ENCODE data around the gene PPP1R37. TPM values are rescaled to one million over a fixed set of nuclear protein-coding genes. Genes with fewer than 3 reads are reported as not detected.

PPP1R37 gene
- total RNA-seq, 1 donor from 2014 or later, result 23.8 TPM

DNA sequence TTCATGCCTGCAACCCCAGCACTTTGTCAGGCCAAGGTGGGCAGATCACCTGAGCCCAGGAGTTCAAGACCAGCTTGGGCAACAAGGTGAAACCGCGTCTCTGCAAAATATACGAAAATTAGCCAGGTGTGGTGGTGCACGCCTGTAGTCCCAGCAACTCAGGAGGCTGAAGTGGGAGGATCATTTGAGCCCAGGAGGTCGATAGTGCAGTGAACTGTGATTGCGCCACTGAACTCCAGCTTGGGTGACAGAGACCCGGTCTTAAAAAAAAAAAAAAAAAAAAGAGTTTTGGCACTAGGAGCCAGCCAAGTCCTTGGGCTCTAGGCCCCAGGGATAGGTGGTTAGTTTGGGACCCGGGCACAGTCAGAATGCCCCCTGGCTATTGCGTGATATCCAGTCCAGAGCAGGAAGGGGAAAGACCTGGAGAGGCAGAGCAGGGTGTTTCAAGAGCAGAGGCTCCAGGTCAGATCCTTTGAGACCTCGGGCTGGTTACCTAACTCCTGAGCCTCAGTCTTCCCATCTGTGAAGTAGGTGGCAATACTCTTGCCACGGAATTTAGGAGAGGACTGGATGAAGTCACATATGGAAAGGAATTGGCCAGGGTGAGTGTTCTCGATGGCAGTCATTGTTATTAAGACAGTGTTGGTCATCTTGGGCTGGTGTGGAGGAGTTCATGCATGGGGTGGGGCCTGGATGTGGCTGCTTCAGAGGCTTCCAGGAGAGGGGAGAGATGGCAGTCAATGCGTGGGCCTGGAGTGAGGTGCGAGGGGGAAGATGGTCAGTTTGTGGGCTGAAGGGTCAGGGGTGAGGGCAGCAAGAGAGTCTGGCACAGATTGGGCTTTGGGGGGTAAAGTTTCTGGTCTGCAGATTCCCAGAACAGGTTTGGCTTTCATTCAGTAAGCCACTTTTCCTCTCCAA lies 2.8 kb downstream of the PPP1R37 start:
- DNase-seq (ENCODE audit: extremely low spot score in 2 of 2), result no peak
- H3K27ac ChIP-seq, result no peak overlapping the region
- TF ChIP-seq POLR2AphosphoS5 (IDR thresholded peaks at IDR 0.05; ENCODE audit: insufficient read depth in 1 of 2, low read depth in 1 of 2) (no peak), POLR2A (IDR thresholded peaks at IDR 0.05) (no peak)
- TF ChIP-seq, protein P1, sequence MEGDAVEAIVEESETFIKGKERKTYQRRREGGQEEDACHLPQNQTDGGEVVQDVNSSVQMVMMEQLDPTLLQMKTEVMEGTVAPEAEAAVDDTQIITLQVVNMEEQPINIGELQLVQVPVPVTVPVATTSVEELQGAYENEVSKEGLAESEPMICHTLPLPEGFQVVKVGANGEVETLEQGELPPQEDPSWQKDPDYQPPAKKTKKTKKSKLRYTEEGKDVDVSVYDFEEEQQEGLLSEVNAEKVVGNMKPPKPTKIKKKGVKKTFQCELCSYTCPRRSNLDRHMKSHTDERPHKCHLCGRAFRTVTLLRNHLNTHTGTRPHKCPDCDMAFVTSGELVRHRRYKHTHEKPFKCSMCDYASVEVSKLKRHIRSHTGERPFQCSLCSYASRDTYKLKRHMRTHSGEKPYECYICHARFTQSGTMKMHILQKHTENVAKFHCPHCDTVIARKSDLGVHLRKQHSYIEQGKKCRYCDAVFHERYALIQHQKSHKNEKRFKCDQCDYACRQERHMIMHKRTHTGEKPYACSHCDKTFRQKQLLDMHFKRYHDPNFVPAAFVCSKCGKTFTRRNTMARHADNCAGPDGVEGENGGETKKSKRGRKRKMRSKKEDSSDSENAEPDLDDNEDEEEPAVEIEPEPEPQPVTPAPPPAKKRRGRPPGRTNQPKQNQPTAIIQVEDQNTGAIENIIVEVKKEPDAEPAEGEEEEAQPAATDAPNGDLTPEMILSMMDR (IDR thresholded peaks at IDR 0.05), result no peak
- no peaks in the 10 kb centered on the region for H3K27me3 ChIP-seq
- H3K4me3 ChIP-seq, result no peak overlapping the region
- intact Hi-C loops (cut with DNase I), result no loop called here
- peaks cover 79% of the 10 kb centered on the region for H3K4me1 ChIP-seq
- peaks cover 0 to under 1% of the 10 kb centered on the region in 2 donors for H3K36me3 ChIP-seq
- H3K9me3 ChIP-seq, result no peaks in the 10 kb centered on the region

DNA sequence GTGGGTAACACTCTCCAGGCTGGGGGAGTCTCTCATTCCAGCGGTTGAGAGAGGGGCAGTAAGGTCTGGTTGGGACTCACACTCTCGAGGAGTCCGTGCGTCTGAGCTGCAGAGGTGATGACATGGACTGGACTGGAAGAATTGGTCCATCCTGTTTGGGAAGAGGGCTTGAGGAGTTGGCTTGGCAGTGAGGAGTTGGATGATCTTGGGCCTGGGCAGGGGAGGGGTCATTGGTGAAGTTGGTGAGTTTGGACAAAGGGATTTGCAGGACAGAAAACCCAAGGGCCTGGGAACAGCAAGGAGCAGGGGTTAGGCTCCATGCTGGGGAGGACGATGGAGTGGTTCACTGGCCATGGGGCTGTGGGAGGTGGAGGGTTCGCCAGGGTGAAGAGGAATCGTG lies 3.7 kb downstream of the PPP1R37 start:
- TF ChIP-seq POLR2AphosphoS5 (IDR thresholded peaks at IDR 0.05; ENCODE audit: insufficient read depth in 1 of 2, low read depth in 1 of 2) (no peak), POLR2A (IDR thresholded peaks at IDR 0.05) (no peak)
- TF ChIP-seq, protein P1 (IDR thresholded peaks at IDR 0.05), result no peak
- DNase-seq (ENCODE audit: extremely low spot score in 2 of 2), result no peak
- Histone ChIP-seq H3K4me3 (no peak overlapping the region), H3K36me3 (no peaks in the 10 kb centered on the region), H3K9me3 (no peaks in the 10 kb centered on the region), H3K4me1 (peaks cover 83% of the 10 kb centered on the region), H3K27me3 (no peaks in the 10 kb centered on the region), H3K27ac (peak overlapping the region; percentile 88)
- intact Hi-C loops (cut with DNase I), result no loop called here

DNA sequence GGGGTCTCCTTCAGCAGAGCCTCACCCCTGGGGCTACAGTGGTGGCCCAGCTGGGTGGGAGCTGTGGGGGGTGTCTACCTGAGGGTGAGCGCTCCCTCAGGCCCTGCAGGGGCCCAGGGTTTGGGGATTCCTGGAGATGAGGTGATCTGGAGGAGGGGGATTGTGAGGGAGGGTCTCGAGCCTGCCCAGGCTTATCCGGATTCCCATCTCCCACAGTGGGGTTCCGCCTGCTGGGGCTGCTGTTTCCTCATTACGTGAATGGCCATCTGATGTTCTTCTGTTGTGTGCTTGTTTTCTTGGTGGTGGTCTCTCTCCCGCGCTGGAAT lies 4.4 kb downstream of the PPP1R37 start:
- Histone ChIP-seq H3K4me1 (peaks cover 90% of the 10 kb centered on the region), H3K27me3 (no peaks in the 10 kb centered on the region), H3K36me3 (no peaks in the 10 kb centered on the region), H3K4me3 (no peak overlapping the region), H3K9me3 (no peaks in the 10 kb centered on the region), H3K27ac (peak overlapping the region; percentile 88)
- TF ChIP-seq POLR2AphosphoS5 (IDR thresholded peaks at IDR 0.05; ENCODE audit: insufficient read depth in 1 of 2, low read depth in 1 of 2) (no peak), POLR2A (IDR thresholded peaks at IDR 0.05) (no peak)
- TF ChIP-seq, protein P1 (IDR thresholded peaks at IDR 0.05), result no peak
- no peak for DNase-seq (ENCODE audit: extremely low spot score in 2 of 2)
- intact Hi-C loops (cut with DNase I), result no loop called here

DNA sequence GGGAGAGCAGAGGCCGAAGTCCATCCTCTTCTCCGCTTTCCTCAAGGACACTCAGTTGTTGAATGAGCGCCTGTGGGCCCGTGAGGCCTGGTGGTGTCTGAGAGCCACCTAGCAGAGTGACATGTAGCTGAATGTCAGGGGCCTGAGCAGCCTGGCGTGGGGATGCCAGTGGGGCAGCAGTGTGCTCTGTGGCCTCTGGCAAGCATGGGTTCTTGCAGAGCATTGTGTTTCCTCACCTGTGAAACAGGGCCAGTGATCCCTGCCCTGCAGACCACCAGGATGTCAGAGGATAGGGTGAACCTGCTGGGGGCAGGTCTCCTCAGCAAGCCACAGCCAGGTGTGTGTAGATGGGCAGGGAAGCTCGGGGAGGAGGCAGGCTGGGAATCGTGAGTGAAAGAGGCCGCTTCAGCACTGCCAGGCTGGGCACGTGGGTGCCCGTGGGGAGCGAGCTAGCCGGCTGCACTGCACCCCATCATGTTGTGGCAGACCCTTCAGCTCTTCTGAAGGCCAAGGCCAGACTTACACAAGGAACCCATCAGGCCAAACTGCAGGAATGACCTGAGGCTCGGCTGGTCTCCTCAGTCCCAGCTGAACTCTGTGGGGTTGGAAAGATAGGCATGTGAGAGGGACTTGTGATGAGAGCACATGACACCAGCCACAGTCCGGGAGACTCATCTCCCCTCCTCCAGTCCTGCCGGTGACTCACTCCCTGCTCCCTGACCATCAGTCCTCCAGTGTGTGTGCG lies 5.0 kb downstream of the PPP1R37 start:
- Histone ChIP-seq H3K4me3 (peak overlapping the region; percentile 4 to 10), H3K27me3 (no peaks in the 10 kb centered on the region), H3K9me3 (no peaks in the 10 kb centered on the region), H3K27ac (peak overlapping the region; percentile 88), H3K36me3 (no peaks in the 10 kb centered on the region), H3K4me1 (peaks cover 96% of the 10 kb centered on the region)
- intact Hi-C loops (cut with DNase I), result no loop called here
- TF ChIP-seq POLR2A (IDR thresholded peaks at IDR 0.05), result no peak
- TF ChIP-seq, protein P1 (IDR thresholded peaks at IDR 0.05), result no peak
- peak in 1 of 2 donors; percentile 43 for TF ChIP-seq POLR2AphosphoS5 (IDR thresholded peaks at IDR 0.05; ENCODE audit: insufficient read depth in 1 of 2, low read depth in 1 of 2)
- DNase-seq (ENCODE audit: extremely low spot score in 2 of 2), result no peak
